Calu3 (cell line): ENCODE results near the gene TANC1. TPM values are rescaled to one million over a fixed set of nuclear protein-coding genes. Genes with fewer than 3 reads are reported as not detected.

Experiments used
- BruUV-seq: library from RNA; stranded (reverse); fragments of 400-500 nt; replicated peaks from 2 replicates; lab custom pipeline; 2021; lab: Mats Ljungman, UMichigan
- CTCF ChIA-PET: fragments of 300-600 bp; sonication (Branson Sonifier 250); formaldehyde crosslinking; loops from one replicate; lab custom pipeline; 2022; ENCODE audit warnings: antibody characterized with exemption; lab: Charles Lee
- DNase-seq: peaks from one replicate; pipeline ENCODE4 v3.0.0; 2022
- H3K27ac Mint-ChIP-seq: one replicate; pipeline ENCODE4 v1.8.0; 2022; ENCODE audit warnings: mixed read lengths; ENCODE audit not compliant: unreplicated experiment
- H3K27me3 Mint-ChIP-seq: one replicate; pipeline ENCODE4 v1.8.0; 2022; ENCODE audit warnings: mixed read lengths; ENCODE audit not compliant: unreplicated experiment
- H3K36me3 Mint-ChIP-seq: one replicate; pipeline ENCODE4 v1.8.0; 2022; ENCODE audit warnings: mild to moderate bottlenecking, moderate library complexity, mixed read lengths; ENCODE audit not compliant: insufficient read depth, unreplicated experiment
- H3K4me1 Mint-ChIP-seq: one replicate; pipeline ENCODE4 v1.8.0; 2022; ENCODE audit warnings: mild to moderate bottlenecking, low read depth, mixed read lengths; ENCODE audit not compliant: unreplicated experiment
- H3K4me3 Mint-ChIP-seq: one replicate; pipeline ENCODE4 v1.8.0; 2022; ENCODE audit warnings: mild to moderate bottlenecking, low read depth, moderate library complexity, mixed read lengths; ENCODE audit not compliant: unreplicated experiment
- H3K9me3 Mint-ChIP-seq: one replicate; pipeline ENCODE4 v1.8.0; 2022; ENCODE audit warnings: low read depth, mixed read lengths; ENCODE audit not compliant: unreplicated experiment
- intact Hi-C: fragments of 100-400 bp; cut with micrococcal nuclease; formaldehyde crosslinking; loops from one replicate; pipeline ENCODE4 v1.10.0; 2022; ENCODE audit not compliant: unreplicated experiment
- total RNA-seq: library from RNA; stranded (reverse); gene quantifications from 2 replicates; pipeline ENCODE4 v1.2.3, GENCODE V29; 2022
- TF ChIP-seq, protein P1 (sequence below): fragments of 200-600 bp; IDR thresholded peaks from one replicate; pipeline ENCODE4 v1.8.0; 2022; ENCODE audit warnings: antibody characterized with exemption; ENCODE audit not compliant: unreplicated experiment

TANC1 gene
- total RNA-seq, 1 experiment from 2014 or later, result 41.2 TPM

DNA sequence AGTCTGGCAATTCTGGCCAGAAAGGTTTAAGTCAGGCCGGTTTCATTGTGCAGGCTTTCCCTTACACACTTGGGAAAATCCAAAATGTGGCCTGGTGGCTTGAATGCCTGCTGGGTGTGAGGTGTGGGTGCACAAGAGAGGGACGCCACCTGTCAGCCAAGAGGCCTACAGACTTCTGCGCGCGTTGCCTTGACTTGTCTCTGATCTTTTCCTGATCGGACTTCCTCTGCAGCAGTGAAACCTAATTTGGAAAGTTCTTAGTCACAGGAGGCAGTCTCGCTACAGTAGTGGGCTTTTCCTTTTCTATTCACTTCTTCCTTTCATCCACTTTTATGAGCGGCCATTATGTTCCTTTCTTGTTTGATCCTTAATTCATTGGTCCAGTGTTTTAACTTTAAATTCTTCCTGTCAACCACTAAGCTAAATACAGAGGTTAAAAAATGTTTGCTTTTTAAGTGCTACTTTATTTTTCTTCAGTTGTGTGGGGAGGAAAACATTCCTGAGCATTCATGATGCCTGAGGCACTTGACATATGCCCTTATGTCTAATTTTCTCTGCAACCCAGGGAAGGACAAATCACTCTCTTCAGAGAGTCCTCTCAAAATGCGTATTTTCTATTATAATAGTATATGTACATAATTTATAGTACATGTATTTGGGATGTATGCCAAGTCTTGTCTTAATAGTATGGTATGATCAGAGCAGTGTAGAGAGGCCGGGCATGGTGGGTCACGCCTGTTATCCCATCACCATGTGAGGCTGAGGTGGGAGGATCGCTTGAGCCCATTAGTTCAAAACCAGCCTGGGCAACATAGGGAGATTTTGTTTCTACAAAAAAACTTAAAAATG is 189.1 kb downstream of the TANC1 start:
- Mint-ChIP-seq H3K27ac (no peak overlapping the region), H3K36me3 (peaks cover 19% of the 10 kb centered on the region), H3K4me1 (peaks cover 13% of the 10 kb centered on the region), H3K27me3 (no peaks in the 10 kb centered on the region), H3K4me3 (no peak overlapping the region), H3K9me3 (no peaks in the 10 kb centered on the region)
- no TSS peak for BruUV-seq
- TF ChIP-seq, protein P1, sequence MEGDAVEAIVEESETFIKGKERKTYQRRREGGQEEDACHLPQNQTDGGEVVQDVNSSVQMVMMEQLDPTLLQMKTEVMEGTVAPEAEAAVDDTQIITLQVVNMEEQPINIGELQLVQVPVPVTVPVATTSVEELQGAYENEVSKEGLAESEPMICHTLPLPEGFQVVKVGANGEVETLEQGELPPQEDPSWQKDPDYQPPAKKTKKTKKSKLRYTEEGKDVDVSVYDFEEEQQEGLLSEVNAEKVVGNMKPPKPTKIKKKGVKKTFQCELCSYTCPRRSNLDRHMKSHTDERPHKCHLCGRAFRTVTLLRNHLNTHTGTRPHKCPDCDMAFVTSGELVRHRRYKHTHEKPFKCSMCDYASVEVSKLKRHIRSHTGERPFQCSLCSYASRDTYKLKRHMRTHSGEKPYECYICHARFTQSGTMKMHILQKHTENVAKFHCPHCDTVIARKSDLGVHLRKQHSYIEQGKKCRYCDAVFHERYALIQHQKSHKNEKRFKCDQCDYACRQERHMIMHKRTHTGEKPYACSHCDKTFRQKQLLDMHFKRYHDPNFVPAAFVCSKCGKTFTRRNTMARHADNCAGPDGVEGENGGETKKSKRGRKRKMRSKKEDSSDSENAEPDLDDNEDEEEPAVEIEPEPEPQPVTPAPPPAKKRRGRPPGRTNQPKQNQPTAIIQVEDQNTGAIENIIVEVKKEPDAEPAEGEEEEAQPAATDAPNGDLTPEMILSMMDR, result no peak
- DNase-seq, result no peak
- intact Hi-C loops, result no loop called here
- CTCF ChIA-PET, result interaction anchor here (0.6 kb wide), 1 partner anchor 458 kb away, joined by 3 read pairs; no protein-coding TSS in a partner anchor

DNA sequence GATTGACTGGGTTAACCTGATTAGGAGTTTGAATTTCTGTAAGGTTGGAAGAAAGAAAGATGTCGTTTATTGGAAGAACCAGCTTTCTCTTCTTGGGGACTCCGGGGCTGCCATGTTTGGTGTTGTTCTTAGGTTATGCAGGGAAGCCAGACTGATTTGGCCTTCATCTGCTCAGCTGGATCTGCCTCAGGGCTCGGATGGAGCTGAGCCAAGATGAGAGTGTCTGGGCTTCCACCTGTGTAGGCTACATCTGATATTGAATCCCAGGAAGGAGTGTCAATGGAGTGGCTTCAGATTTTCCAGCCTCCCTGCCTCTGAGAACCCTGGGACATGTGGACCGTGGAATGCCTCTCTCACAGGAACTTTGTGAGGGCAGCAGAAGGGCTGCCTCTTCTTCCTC is 192.0 kb downstream of the TANC1 start:
- Mint-ChIP-seq H3K27ac (no peak overlapping the region), H3K4me3 (no peak overlapping the region), H3K27me3 (no peaks in the 10 kb centered on the region), H3K4me1 (peaks cover 7% of the 10 kb centered on the region), H3K36me3 (peaks cover 7% of the 10 kb centered on the region), H3K9me3 (no peaks in the 10 kb centered on the region)
- DNase-seq, result no peak
- TF ChIP-seq, protein P1, result no peak
- CTCF ChIA-PET, result no interaction called here
- no TSS peak for BruUV-seq
- intact Hi-C loops, result no loop called here

DNA sequence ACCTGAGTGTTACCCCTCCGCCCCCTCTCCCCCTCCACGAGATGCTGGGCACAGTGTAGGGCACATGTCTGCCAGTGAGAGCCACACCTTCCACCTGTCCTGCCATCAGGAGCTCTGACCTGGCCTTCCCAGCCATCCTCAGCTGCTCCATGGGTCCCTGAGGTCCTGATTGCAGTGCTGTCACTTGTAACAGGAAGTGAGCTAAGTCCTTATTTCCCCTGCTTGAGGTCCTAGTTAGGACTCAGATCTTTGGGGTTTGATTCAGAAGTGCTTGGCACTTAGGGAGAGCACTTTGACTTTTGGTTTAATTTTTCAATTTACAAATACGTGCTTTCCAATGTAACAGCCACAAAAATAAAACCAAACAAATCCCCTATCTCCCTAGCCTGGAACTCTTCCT is 192.5 kb downstream of the TANC1 start:
- TF ChIP-seq, protein P1, result no peak
- Mint-ChIP-seq H3K9me3 (no peaks in the 10 kb centered on the region), H3K4me3 (no peak overlapping the region), H3K27me3 (no peaks in the 10 kb centered on the region), H3K36me3 (peaks cover 7% of the 10 kb centered on the region), H3K27ac (no peak overlapping the region), H3K4me1 (peaks cover 2% of the 10 kb centered on the region)
- intact Hi-C loops, result no loop called here
- CTCF ChIA-PET, result interaction anchor here (0.7 kb wide), 1 partner anchor 26 kb away, joined by 4 read pairs; no protein-coding TSS in a partner anchor
- no peak for DNase-seq
- no TSS peak for BruUV-seq

DNA sequence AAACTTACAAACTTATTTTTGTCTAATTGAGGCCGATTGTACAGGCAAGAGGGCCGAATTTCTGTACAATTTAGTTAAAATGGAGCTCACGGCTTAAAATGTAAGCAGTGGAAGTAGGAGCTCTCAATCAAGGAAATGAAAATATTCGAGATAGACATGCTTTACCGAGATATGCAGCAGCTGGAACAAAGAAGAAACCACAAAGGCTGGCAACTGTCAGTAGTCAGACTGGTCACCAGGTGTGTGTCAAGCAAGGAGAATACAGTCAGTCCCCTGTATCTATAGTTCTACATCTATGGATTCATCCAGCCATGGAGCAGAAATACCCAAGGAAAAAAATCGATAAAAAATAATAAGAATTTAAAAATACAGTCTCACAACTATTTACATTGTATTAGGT is 195.5 kb downstream of the TANC1 start:
- H3K9me3 Mint-ChIP-seq, result no peaks in the 10 kb centered on the region
- no peak overlapping the region for H3K4me3 Mint-ChIP-seq
- TF ChIP-seq, protein P1, result no peak
- BruUV-seq, result no TSS peak
- no peak overlapping the region for H3K27ac Mint-ChIP-seq
- H3K4me1 Mint-ChIP-seq, result no peaks in the 10 kb centered on the region
- intact Hi-C loops, result no loop called here
- CTCF ChIA-PET, result no interaction called here
- H3K27me3 Mint-ChIP-seq, result no peaks in the 10 kb centered on the region
- peaks cover 7% of the 10 kb centered on the region for H3K36me3 Mint-ChIP-seq
- no peak for DNase-seq
